Measurements from ENCODE around the gene IL1A. TPM values are rescaled to one million over a fixed set of nuclear protein-coding genes. Genes with fewer than 3 reads are reported as not detected.
A peak's percentile ranks its signal among the peaks of the same experiment; 100 is the strongest.

IL1A gene
- polyA plus RNA-seq, 2 donors = 17.4 to 30.0 TPM

- no peak overlapping the region for H3K4me3 ChIP-seq (ENCODE audit: low read depth in 1 of 2, low read length in 2 of 2)
Measured at GRCh38 chr2:112807233-112807807, 23.0 kb upstream of the IL1A start.

GRCh38 chr2:112805542-112805941 lies 21.2 kb upstream of the IL1A start:
- 57% methylated on average over 11 of the region's 11 CpGs for WGBS, 2 donors
- H3K27ac ChIP-seq (ENCODE audit: low read depth in 2 of 2, low read length in 1 of 2) = peak overlapping the region; percentile 8 to 59
- no peaks in the 10 kb centered on the region for H3K36me3 ChIP-seq (ENCODE audit: control insufficient read depth in 2 of 2, insufficient read depth in 2 of 2, low read length in 1 of 2)
- no peak overlapping the region for H3K4me3 ChIP-seq (ENCODE audit: low read depth in 1 of 2, low read length in 2 of 2)
- peaks cover 0 to 6% of the 10 kb centered on the region in 2 donors for H3K4me1 ChIP-seq (ENCODE audit: control insufficient read depth in 2 of 2, insufficient read depth in 2 of 2, low read length in 1 of 2)
- no peaks in the 10 kb centered on the region for H3K27me3 ChIP-seq (ENCODE audit: control insufficient read depth in 1 of 2, insufficient read depth in 2 of 2, low read length in 2 of 2)
- H3K9me3 ChIP-seq (ENCODE audit: control insufficient read depth in 2 of 2, insufficient read depth in 1 of 2, low read depth in 1 of 2, low read length in 1 of 2) = peaks cover 0 to 3% of the 10 kb centered on the region in 2 donors

More at GRCh38 chr2:112807233-112807807, 23.0 kb upstream of the IL1A start:
- Histone ChIP-seq H3K9me3 (ENCODE audit: control insufficient read depth in 2 of 2, insufficient read depth in 1 of 2, low read depth in 1 of 2, low read length in 1 of 2) (peaks cover 0 to 3% of the 10 kb centered on the region in 2 donors), H3K27ac (ENCODE audit: low read depth in 2 of 2, low read length in 1 of 2) (no peak overlapping the region), H3K27me3 (ENCODE audit: control insufficient read depth in 1 of 2, insufficient read depth in 2 of 2, low read length in 2 of 2) (no peaks in the 10 kb centered on the region), H3K4me1 (ENCODE audit: control insufficient read depth in 2 of 2, insufficient read depth in 2 of 2, low read length in 1 of 2) (peaks cover 2 to 11% of the 10 kb centered on the region in 2 donors), H3K36me3 (ENCODE audit: control insufficient read depth in 2 of 2, insufficient read depth in 2 of 2, low read length in 1 of 2) (no peaks in the 10 kb centered on the region)
- WGBS, 2 donors = 97 to 98% methylated on average over 3 of the region's 3 CpGs

GRCh38 chr2:112803691-112804521 lies 19.6 kb upstream of the IL1A start:
- peaks cover 0 to 3% of the 10 kb centered on the region in 2 donors for H3K9me3 ChIP-seq (ENCODE audit: control insufficient read depth in 2 of 2, insufficient read depth in 1 of 2, low read depth in 1 of 2, low read length in 1 of 2)
- H3K4me1 ChIP-seq (ENCODE audit: control insufficient read depth in 2 of 2, insufficient read depth in 2 of 2, low read length in 1 of 2) = peaks cover 0 to 6% of the 10 kb centered on the region in 2 donors
- H3K27ac ChIP-seq (ENCODE audit: low read depth in 2 of 2, low read length in 1 of 2) = no peak overlapping the region
- WGBS, 2 donors = 64 to 66% methylated on average over 5 of the region's 5 CpGs
- no peaks in the 10 kb centered on the region for H3K27me3 ChIP-seq (ENCODE audit: control insufficient read depth in 1 of 2, insufficient read depth in 2 of 2, low read length in 2 of 2)
- H3K4me3 ChIP-seq (ENCODE audit: low read depth in 1 of 2, low read length in 2 of 2) = no peak overlapping the region
- H3K36me3 ChIP-seq (ENCODE audit: control insufficient read depth in 2 of 2, insufficient read depth in 2 of 2, low read length in 1 of 2) = no peaks in the 10 kb centered on the region

- Histone ChIP-seq H3K4me3 (ENCODE audit: low read depth in 1 of 2, low read length in 2 of 2) (no peak overlapping the region), H3K27me3 (ENCODE audit: control insufficient read depth in 1 of 2, insufficient read depth in 2 of 2, low read length in 2 of 2) (no peaks in the 10 kb centered on the region), H3K27ac (ENCODE audit: low read depth in 2 of 2, low read length in 1 of 2) (peak overlapping the region; percentile 26 to 55), H3K9me3 (ENCODE audit: control insufficient read depth in 2 of 2, insufficient read depth in 1 of 2, low read depth in 1 of 2, low read length in 1 of 2) (peaks cover 0 to 3% of the 10 kb centered on the region in 2 donors), H3K36me3 (ENCODE audit: control insufficient read depth in 2 of 2, insufficient read depth in 2 of 2, low read length in 1 of 2) (no peaks in the 10 kb centered on the region), H3K4me1 (ENCODE audit: control insufficient read depth in 2 of 2, insufficient read depth in 2 of 2, low read length in 1 of 2) (peaks cover 0 to 8% of the 10 kb centered on the region in 2 donors)
- WGBS, 2 donors = 75 to 81% methylated on average over 4 of the region's 4 CpGs
Measured at GRCh38 chr2:112800881-112801583, 16.7 kb upstream of the IL1A start.

GRCh38 chr2:112798979-112799975 lies 15.0 kb upstream of the IL1A start:
- no peak overlapping the region for H3K27ac ChIP-seq (ENCODE audit: low read depth in 2 of 2, low read length in 1 of 2)
- no peaks in the 10 kb centered on the region for H3K36me3 ChIP-seq (ENCODE audit: control insufficient read depth in 2 of 2, insufficient read depth in 2 of 2, low read length in 1 of 2)
- H3K4me3 ChIP-seq (ENCODE audit: low read depth in 1 of 2, low read length in 2 of 2) = no peak overlapping the region
- no peaks in the 10 kb centered on the region for H3K9me3 ChIP-seq (ENCODE audit: control insufficient read depth in 2 of 2, insufficient read depth in 1 of 2, low read depth in 1 of 2, low read length in 1 of 2)
- WGBS, 2 donors = 73 to 75% methylated on average over 8 of the region's 8 CpGs
- H3K27me3 ChIP-seq (ENCODE audit: control insufficient read depth in 1 of 2, insufficient read depth in 2 of 2, low read length in 2 of 2) = no peaks in the 10 kb centered on the region
- peaks cover 0 to 5% of the 10 kb centered on the region in 2 donors for H3K4me1 ChIP-seq (ENCODE audit: control insufficient read depth in 2 of 2, insufficient read depth in 2 of 2, low read length in 1 of 2)

- 0% methylated on average over 1 of the region's 1 CpG for WGBS, 2 donors
- Histone ChIP-seq H3K27ac (ENCODE audit: low read depth in 2 of 2, low read length in 1 of 2) (no peak overlapping the region), H3K4me1 (ENCODE audit: control insufficient read depth in 2 of 2, insufficient read depth in 2 of 2, low read length in 1 of 2) (peaks cover 0 to 8% of the 10 kb centered on the region in 2 donors)
Measured at GRCh38 chr2:112796486-112796885, 12.2 kb upstream of the IL1A start.

GRCh38 chr2:112795774-112796173 lies 11.5 kb upstream of the IL1A start:
- Histone ChIP-seq H3K4me1 (ENCODE audit: control insufficient read depth in 2 of 2, insufficient read depth in 2 of 2, low read length in 1 of 2) (peaks cover 0 to 13% of the 10 kb centered on the region in 2 donors), H3K36me3 (ENCODE audit: control insufficient read depth in 2 of 2, insufficient read depth in 2 of 2, low read length in 1 of 2) (no peaks in the 10 kb centered on the region), H3K27me3 (ENCODE audit: control insufficient read depth in 1 of 2, insufficient read depth in 2 of 2, low read length in 2 of 2) (no peaks in the 10 kb centered on the region), H3K4me3 (ENCODE audit: low read depth in 1 of 2, low read length in 2 of 2) (no peak overlapping the region), H3K27ac (ENCODE audit: low read depth in 2 of 2, low read length in 1 of 2) (peak overlapping the region; percentile 87 to 89), H3K9me3 (ENCODE audit: control insufficient read depth in 2 of 2, insufficient read depth in 1 of 2, low read depth in 1 of 2, low read length in 1 of 2) (no peaks in the 10 kb centered on the region)
- 40 to 79% methylated on average over 1 of the region's 1 CpG for WGBS, 2 donors

More at GRCh38 chr2:112796486-112796885, 12.2 kb upstream of the IL1A start:
- no peaks in the 10 kb centered on the region for H3K27me3 ChIP-seq (ENCODE audit: control insufficient read depth in 1 of 2, insufficient read depth in 2 of 2, low read length in 2 of 2)
- H3K36me3 ChIP-seq (ENCODE audit: control insufficient read depth in 2 of 2, insufficient read depth in 2 of 2, low read length in 1 of 2) = no peaks in the 10 kb centered on the region
- no peaks in the 10 kb centered on the region for H3K9me3 ChIP-seq (ENCODE audit: control insufficient read depth in 2 of 2, insufficient read depth in 1 of 2, low read depth in 1 of 2, low read length in 1 of 2)
- no peak overlapping the region for H3K4me3 ChIP-seq (ENCODE audit: low read depth in 1 of 2, low read length in 2 of 2)

GRCh38 chr2:112794841-112795240 lies 10.5 kb upstream of the IL1A start:
- H3K9me3 ChIP-seq (ENCODE audit: control insufficient read depth in 2 of 2, insufficient read depth in 1 of 2, low read depth in 1 of 2, low read length in 1 of 2) = no peaks in the 10 kb centered on the region
- peaks cover 0 to 13% of the 10 kb centered on the region in 2 donors for H3K4me1 ChIP-seq (ENCODE audit: control insufficient read depth in 2 of 2, insufficient read depth in 2 of 2, low read length in 1 of 2)
- no peaks in the 10 kb centered on the region for H3K27me3 ChIP-seq (ENCODE audit: control insufficient read depth in 1 of 2, insufficient read depth in 2 of 2, low read length in 2 of 2)
- no peak overlapping the region for H3K4me3 ChIP-seq (ENCODE audit: low read depth in 1 of 2, low read length in 2 of 2)
- H3K27ac ChIP-seq (ENCODE audit: low read depth in 2 of 2, low read length in 1 of 2) = peak overlapping the region; percentile 89 to 94
- 32 to 54% methylated on average over 3 of the region's 3 CpGs for WGBS, 2 donors
- no peaks in the 10 kb centered on the region for H3K36me3 ChIP-seq (ENCODE audit: control insufficient read depth in 2 of 2, insufficient read depth in 2 of 2, low read length in 1 of 2)

Measured in esophagus (tissue), 2 donors.